ENCODE data around the gene GINS2. TPM values are rescaled to one million over a fixed set of nuclear protein-coding genes. Genes with fewer than 3 reads are reported as not detected.

GINS2 gene
- total RNA-seq, 4 donors from 2014 or later, result 0.24 to 1.2 (median 0.55) TPM

GRCh38 chr16:85660843-85661739 lies 27.7 kb downstream of the GINS2 start:
- DNase-seq, result no peak
- intact Hi-C loops (cut with DNase I), result no loop called here
- H3K4me3 ChIP-seq (replicated peaks in 1 of 3), result no peak overlapping the region
- peaks cover 76 to 86% of the 10 kb centered on the region in 2 donors for H3K36me3 ChIP-seq
- TF ChIP-seq CTCF (IDR thresholded peaks at IDR 0.05) (no peak), POLR2A (IDR thresholded peaks at IDR 0.05) (no peak)
- no peaks in the 10 kb centered on the region for H3K27me3 ChIP-seq
- WGBS, 2 donors, result 84 to 95% methylated on average over 30 to 36 of the region's 42 CpGs
- peaks cover 10 to 19% of the 10 kb centered on the region in 2 donors for H3K4me1 ChIP-seq
- no peaks in the 10 kb centered on the region for H3K9me3 ChIP-seq
- peak overlapping the region in 1 of 3 donors; percentile 45 for H3K27ac ChIP-seq

- Histone ChIP-seq H3K27ac (peak overlapping the region in 2 of 3 donors; percentile 32 to 45), H3K27me3 (no peaks in the 10 kb centered on the region), H3K36me3 (peaks cover 76 to 86% of the 10 kb centered on the region in 2 donors), H3K4me3 (replicated peaks in 1 of 3) (no peak overlapping the region), H3K4me1 (peaks cover 10 to 19% of the 10 kb centered on the region in 2 donors), H3K9me3 (no peaks in the 10 kb centered on the region)
- 76 to 77% methylated on average over 10 of the region's 12 CpGs for WGBS, 2 donors
- peak; percentile 71 to 73 for DNase-seq
- intact Hi-C loops (cut with DNase I), result loop anchor here (5.0 kb wide), 1 partner anchor 57 kb away; no protein-coding TSS in a partner anchor
- peak in 1 of 2 donors; percentile 11 for TF ChIP-seq POLR2A (IDR thresholded peaks at IDR 0.05)
- peak; percentile 72 to 91 (median 80) for TF ChIP-seq CTCF (IDR thresholded peaks at IDR 0.05)
Measured at GRCh38 chr16:85659805-85660511, 28.8 kb downstream of the GINS2 start.

GRCh38 chr16:85659336-85659735 lies 29.4 kb downstream of the GINS2 start:
- H3K27ac ChIP-seq, result peak overlapping the region in 2 of 3 donors; percentile 32 to 45
- intact Hi-C loops (cut with DNase I), result loop anchor here (5.0 kb wide), 1 partner anchor 58 kb away; no protein-coding TSS in a partner anchor
- peaks cover 10 to 19% of the 10 kb centered on the region in 2 donors for H3K4me1 ChIP-seq
- peaks cover 75 to 86% of the 10 kb centered on the region in 2 donors for H3K36me3 ChIP-seq
- 78 to 86% methylated on average over 5 to 8 of the region's 8 CpGs for whole genome bisulfite sequencing, 2 donors
- DNase-seq, result no peak
- H3K4me3 ChIP-seq (replicated peaks in 1 of 3), result no peak overlapping the region
- H3K9me3 ChIP-seq, result no peaks in the 10 kb centered on the region
- H3K27me3 ChIP-seq, result no peaks in the 10 kb centered on the region
- TF ChIP-seq CTCF (IDR thresholded peaks at IDR 0.05) (no peak), POLR2A (IDR thresholded peaks at IDR 0.05) (no peak)

GRCh38 chr16:85658504-85659326 lies 30.0 kb downstream of the GINS2 start:
- 93 to 95% methylated on average over 14 to 15 of the region's 18 CpGs for WGBS, 2 donors
- no peak for TF ChIP-seq POLR2A (IDR thresholded peaks at IDR 0.05)
- TF ChIP-seq CTCF (IDR thresholded peaks at IDR 0.05), result no peak
- peaks cover 10 to 22% of the 10 kb centered on the region in 2 donors for H3K4me1 ChIP-seq
- no peak overlapping the region for H3K4me3 ChIP-seq (replicated peaks in 1 of 3)
- peak overlapping the region in 1 of 3 donors; percentile 45 for H3K27ac ChIP-seq
- H3K36me3 ChIP-seq, result peaks cover 73 to 82% of the 10 kb centered on the region in 2 donors
- H3K9me3 ChIP-seq, result no peaks in the 10 kb centered on the region
- no peak for DNase-seq
- intact Hi-C loops (cut with DNase I), result loop anchor here (5.0 kb wide), 1 partner anchor 59 kb away; no protein-coding TSS in a partner anchor
- no peaks in the 10 kb centered on the region for H3K27me3 ChIP-seq

All from thyroid gland (tissue), 4 donors.